ENCODE measurements around the gene PXN.

Gene PXN

GRCh38 chr12:120180975-120181374 lies 84.6 kb downstream of the PXN start:
- no peak for TF ChIP-seq CTCF (IDR thresholded peaks at IDR 0.05)
- no peaks in the 10 kb centered on the region for H3K9me3 ChIP-seq
- H3K4me1 ChIP-seq (ENCODE audit: control insufficient read depth in 1 of 2, insufficient read depth in 1 of 2, low read depth in 1 of 2, low read length in 1 of 2), result no peaks in the 10 kb centered on the region
- H3K27ac ChIP-seq, result no peak overlapping the region
- peaks cover 76% of the 10 kb centered on the region for H3K36me3 ChIP-seq
- no peaks in the 10 kb centered on the region for H3K27me3 ChIP-seq
- no peak overlapping the region for H3K4me3 ChIP-seq (ENCODE audit: low read depth in 1 of 2, low read length in 1 of 2)

DNA sequence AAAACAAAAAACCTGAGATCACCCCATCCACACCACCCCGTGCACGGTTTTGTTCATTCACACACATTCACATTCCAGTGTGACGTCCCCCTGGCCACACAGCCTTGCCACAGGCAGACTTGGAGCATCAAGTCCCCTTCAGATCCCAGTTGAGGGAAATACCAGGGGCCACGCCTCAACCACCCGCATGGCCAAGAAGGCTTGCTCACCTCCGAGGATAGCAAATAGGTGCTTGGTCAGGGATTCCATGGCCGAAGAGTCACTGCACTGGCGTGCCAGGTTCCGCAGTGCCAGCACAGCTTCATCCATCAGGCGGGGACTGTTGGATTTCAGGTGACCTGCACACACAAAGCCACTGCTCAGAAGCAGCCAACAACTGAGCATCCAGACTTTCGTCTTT lies 90.0 kb downstream of the PXN start:
- Histone ChIP-seq H3K4me3 (ENCODE audit: low read depth in 1 of 2, low read length in 1 of 2) (no peak overlapping the region), H3K36me3 (peaks cover 88% of the 10 kb centered on the region), H3K27me3 (no peaks in the 10 kb centered on the region), H3K27ac (no peak overlapping the region), H3K4me1 (ENCODE audit: control insufficient read depth in 1 of 2, insufficient read depth in 1 of 2, low read depth in 1 of 2, low read length in 1 of 2) (no peaks in the 10 kb centered on the region), H3K9me3 (no peaks in the 10 kb centered on the region)
- TF ChIP-seq CTCF (IDR thresholded peaks at IDR 0.05), result no peak

GRCh38 chr12:120175062-120175461 lies 90.5 kb downstream of the PXN start:
- no peaks in the 10 kb centered on the region for H3K4me1 ChIP-seq (ENCODE audit: control insufficient read depth in 1 of 2, insufficient read depth in 1 of 2, low read depth in 1 of 2, low read length in 1 of 2)
- no peaks in the 10 kb centered on the region for H3K27me3 ChIP-seq
- no peak for TF ChIP-seq CTCF (IDR thresholded peaks at IDR 0.05)
- peaks cover 90% of the 10 kb centered on the region for H3K36me3 ChIP-seq
- H3K9me3 ChIP-seq, result no peaks in the 10 kb centered on the region
- H3K4me3 ChIP-seq (ENCODE audit: low read depth in 1 of 2, low read length in 1 of 2), result no peak overlapping the region
- no peak overlapping the region for H3K27ac ChIP-seq

DNA sequence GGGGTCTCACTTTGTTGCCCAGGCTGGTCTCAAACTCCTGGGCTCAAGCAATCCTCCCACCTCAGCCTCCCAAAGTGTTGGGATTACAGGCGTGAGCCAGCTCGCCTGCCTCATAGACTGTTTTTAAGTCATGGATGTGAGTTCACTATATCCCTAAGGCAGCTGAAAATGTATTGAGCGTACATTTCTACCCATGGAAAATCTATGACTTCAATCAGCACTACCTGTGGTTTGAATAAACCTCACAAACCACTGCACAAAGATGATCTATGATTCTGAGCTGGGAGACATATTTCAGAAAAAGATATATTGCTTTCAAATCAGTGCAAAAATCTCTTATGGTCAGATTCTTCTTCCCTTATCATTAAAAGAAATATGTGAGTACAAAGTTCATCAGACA lies 93.5 kb downstream of the PXN start:
- Histone ChIP-seq H3K36me3 (peaks cover 87% of the 10 kb centered on the region), H3K4me1 (ENCODE audit: control insufficient read depth in 1 of 2, insufficient read depth in 1 of 2, low read depth in 1 of 2, low read length in 1 of 2) (no peaks in the 10 kb centered on the region), H3K27ac (no peak overlapping the region), H3K9me3 (no peaks in the 10 kb centered on the region), H3K4me3 (ENCODE audit: low read depth in 1 of 2, low read length in 1 of 2) (no peak overlapping the region), H3K27me3 (no peaks in the 10 kb centered on the region)
- TF ChIP-seq CTCF (IDR thresholded peaks at IDR 0.05), result no peak

GRCh38 chr12:120170631-120171030 lies 94.9 kb downstream of the PXN start:
- peaks cover 78% of the 10 kb centered on the region for H3K36me3 ChIP-seq
- TF ChIP-seq CTCF (IDR thresholded peaks at IDR 0.05), result no peak
- H3K4me1 ChIP-seq (ENCODE audit: control insufficient read depth in 1 of 2, insufficient read depth in 1 of 2, low read depth in 1 of 2, low read length in 1 of 2), result no peaks in the 10 kb centered on the region
- H3K4me3 ChIP-seq (ENCODE audit: low read depth in 1 of 2, low read length in 1 of 2), result no peak overlapping the region
- H3K9me3 ChIP-seq, result no peaks in the 10 kb centered on the region
- no peaks in the 10 kb centered on the region for H3K27me3 ChIP-seq
- H3K27ac ChIP-seq, result no peak overlapping the region

- TF ChIP-seq CTCF (IDR thresholded peaks at IDR 0.05), result no peak
- no peak overlapping the region for H3K4me3 ChIP-seq (ENCODE audit: low read depth in 1 of 2, low read length in 1 of 2)
- H3K27me3 ChIP-seq, result no peaks in the 10 kb centered on the region
- no peaks in the 10 kb centered on the region for H3K4me1 ChIP-seq (ENCODE audit: control insufficient read depth in 1 of 2, insufficient read depth in 1 of 2, low read depth in 1 of 2, low read length in 1 of 2)
- H3K36me3 ChIP-seq, result peaks cover 75% of the 10 kb centered on the region
- H3K27ac ChIP-seq, result no peak overlapping the region
- H3K9me3 ChIP-seq, result no peaks in the 10 kb centered on the region
Observed at GRCh38 chr12:120169946-120170345, 95.6 kb downstream of the PXN start.
